H7 (cell line): ENCODE data around the gene ABT1. TPM values are rescaled to one million over a fixed set of nuclear protein-coding genes. Genes with fewer than 3 reads are reported as not detected.

ENCODE experiments used
- DNase-seq: peaks from one replicate; pipeline ENCODE4 v3.0.0; 2012
- H3K27me3 ChIP-seq: 2 replicates; pipeline ENCODE4 v1.6.0; 2011; ENCODE audit warnings: mild to moderate bottlenecking, low read length; ENCODE audit not compliant: control insufficient read depth, insufficient read depth
- H3K36me3 ChIP-seq: replicated peaks from 2 replicates; pipeline ENCODE4 v1.5.1; 2011; ENCODE audit warnings: low read length; ENCODE audit not compliant: control insufficient read depth, insufficient read depth
- H3K4me3 ChIP-seq: 2 replicates; pipeline ENCODE4 v1.5.1; 2011; ENCODE audit warnings: low read depth, mild to moderate bottlenecking, control low read depth, low read length, moderate library complexity; ENCODE audit not compliant: insufficient read depth
- total RNA-seq: library from RNA; depleted of rRNA; stranded (reverse); fragments of >200 nt; shearing (Covaris generic); gene quantifications from 2 replicates; pipeline ENCODE4 v1.2.3, GENCODE V29; 2014

The ABT1 gene
- total RNA-seq, 1 experiment from 2014 or later: 30.6 TPM

GRCh38 chr6:26592649-26593048, 4.1 kb upstream of the ABT1 start:
- no peaks in the 10 kb centered on the region for H3K36me3 ChIP-seq
- DNase-seq: no peak
- peaks cover 1% of the 10 kb centered on the region; the same call in 1 of the 2 replicates for H3K27me3 ChIP-seq
- no peak overlapping the region for H3K4me3 ChIP-seq

GRCh38 chr6:26593278-26594130, 3.2 kb upstream of the ABT1 start:
- no peak for DNase-seq
- Histone ChIP-seq H3K4me3 (peak overlapping the region; percentile 45), H3K36me3 (peaks cover 2% of the 10 kb centered on the region), H3K27me3 (peaks cover 1% of the 10 kb centered on the region; the same call in 1 of the 2 replicates)

- DNase-seq: no peak
- peaks cover 5% of the 10 kb centered on the region for H3K36me3 ChIP-seq
- peaks cover 1% of the 10 kb centered on the region; the same call in 1 of the 2 replicates for H3K27me3 ChIP-seq
- peak overlapping the region; percentile 45 for H3K4me3 ChIP-seq
Observed at GRCh38 chr6:26594131-26594498, 2.6 kb upstream of the ABT1 start.

- DNase-seq: peak; percentile 46
- Histone ChIP-seq H3K4me3 (peak overlapping the region; percentile 99), H3K36me3 (peaks cover 7% of the 10 kb centered on the region), H3K27me3 (peaks cover 1% of the 10 kb centered on the region; the same call in 1 of the 2 replicates)
Observed at GRCh38 chr6:26594730-26595632, 1.8 kb upstream of the ABT1 start.

GRCh38 chr6:26595669-26596269, 984 bp upstream of the ABT1 start:
- peaks cover 7% of the 10 kb centered on the region for H3K36me3 ChIP-seq
- H3K27me3 ChIP-seq: peaks cover 1% of the 10 kb centered on the region; the same call in 1 of the 2 replicates
- peak; percentile 88 for DNase-seq
- H3K4me3 ChIP-seq: peak overlapping the region; percentile 99

- peak overlapping the region; percentile 99 for H3K4me3 ChIP-seq
- H3K27me3 ChIP-seq: no peaks in the 10 kb centered on the region; the same call in 1 of the 2 replicates
Observed at GRCh38 chr6:26597389-26597766, 625 bp downstream of the ABT1 start.

GRCh38 chr6:26597821-26598220, 1.1 kb downstream of the ABT1 start:
- H3K36me3 ChIP-seq: peaks cover 7% of the 10 kb centered on the region
- DNase-seq: no peak
- peak overlapping the region; percentile 99 for H3K4me3 ChIP-seq
- H3K27me3 ChIP-seq: no peaks in the 10 kb centered on the region; the same call in 1 of the 2 replicates

More at GRCh38 chr6:26597389-26597766, 625 bp downstream of the ABT1 start:
- DNase-seq: no peak
- H3K36me3 ChIP-seq: peaks cover 7% of the 10 kb centered on the region

GRCh38 chr6:26598267-26598666, 1.5 kb downstream of the ABT1 start:
- no peak for DNase-seq
- H3K4me3 ChIP-seq: no peak overlapping the region
- H3K27me3 ChIP-seq: no peaks in the 10 kb centered on the region; the same call in 1 of the 2 replicates
- peaks cover 7% of the 10 kb centered on the region for H3K36me3 ChIP-seq

- Histone ChIP-seq H3K27me3 (no peaks in the 10 kb centered on the region; the same call in 1 of the 2 replicates), H3K4me3 (no peak overlapping the region), H3K36me3 (peaks cover 7% of the 10 kb centered on the region)
- no peak for DNase-seq
Observed at GRCh38 chr6:26599134-26599533, 2.4 kb downstream of the ABT1 start.

- no peak overlapping the region for H3K4me3 ChIP-seq
- no peaks in the 10 kb centered on the region; the same call in 1 of the 2 replicates for H3K27me3 ChIP-seq
- DNase-seq: no peak
- H3K36me3 ChIP-seq: peaks cover 7% of the 10 kb centered on the region
Observed at GRCh38 chr6:26599591-26599990, 2.8 kb downstream of the ABT1 start.

- Histone ChIP-seq H3K27me3 (no peaks in the 10 kb centered on the region; the same call in 1 of the 2 replicates), H3K4me3 (no peak overlapping the region), H3K36me3 (peaks cover 7% of the 10 kb centered on the region)
- no peak for DNase-seq
Observed at GRCh38 chr6:26600759-26601158, 4.0 kb downstream of the ABT1 start.

- no peaks in the 10 kb centered on the region; the same call in 1 of the 2 replicates for H3K27me3 ChIP-seq
- H3K4me3 ChIP-seq: no peak overlapping the region
- no peak for DNase-seq
- H3K36me3 ChIP-seq: peaks cover 7% of the 10 kb centered on the region
Observed at GRCh38 chr6:26602262-26602661, 5.5 kb downstream of the ABT1 start.

- Histone ChIP-seq H3K36me3 (peaks cover 3% of the 10 kb centered on the region; the same call in 1 of the 2 replicates), H3K27me3 (no peaks in the 10 kb centered on the region; the same call in 1 of the 2 replicates), H3K4me3 (no peak overlapping the region)
- no peak for DNase-seq
Observed at GRCh38 chr6:26604026-26604425, 7.3 kb downstream of the ABT1 start.

- Histone ChIP-seq H3K36me3 (no peaks in the 10 kb centered on the region), H3K27me3 (peaks cover 4% of the 10 kb centered on the region; the same call in 1 of the 2 replicates), H3K4me3 (no peak overlapping the region)
- no peak for DNase-seq
Observed at GRCh38 chr6:26604797-26605196, 8.0 kb downstream of the ABT1 start.
